Right lobe of liver (tissue), 4 donors: ENCODE results near the gene LTO1.

Experiments used
- POLR2A ChIP-seq: fragments of 450-650 bp; IDR thresholded peaks from one replicate; pipeline ENCODE4 v1.6.1; 2017; ENCODE audit warnings: antibody characterized with exemption, mild to moderate bottlenecking
- TF ChIP-seq, protein P1 (sequence below), 4 donors: fragments of 200-600 bp in 3 of 4; fragments of 450-650 bp in 1 of 4; IDR thresholded peaks; one replicate each; pipeline versions ENCODE4 v1.5.1 to v1.8.0; 2016 to 2022; ENCODE audit warnings: antibody characterized with exemption in 4 of 4, mild to moderate bottlenecking in 2 of 4
- donor health status: DM: no; HTN: no; CAD: no.
- donor health status: DM: no; HTN: no; CAD: no.
- donor health status: DM: no; HTN: yes; CAD: no.

DNA sequence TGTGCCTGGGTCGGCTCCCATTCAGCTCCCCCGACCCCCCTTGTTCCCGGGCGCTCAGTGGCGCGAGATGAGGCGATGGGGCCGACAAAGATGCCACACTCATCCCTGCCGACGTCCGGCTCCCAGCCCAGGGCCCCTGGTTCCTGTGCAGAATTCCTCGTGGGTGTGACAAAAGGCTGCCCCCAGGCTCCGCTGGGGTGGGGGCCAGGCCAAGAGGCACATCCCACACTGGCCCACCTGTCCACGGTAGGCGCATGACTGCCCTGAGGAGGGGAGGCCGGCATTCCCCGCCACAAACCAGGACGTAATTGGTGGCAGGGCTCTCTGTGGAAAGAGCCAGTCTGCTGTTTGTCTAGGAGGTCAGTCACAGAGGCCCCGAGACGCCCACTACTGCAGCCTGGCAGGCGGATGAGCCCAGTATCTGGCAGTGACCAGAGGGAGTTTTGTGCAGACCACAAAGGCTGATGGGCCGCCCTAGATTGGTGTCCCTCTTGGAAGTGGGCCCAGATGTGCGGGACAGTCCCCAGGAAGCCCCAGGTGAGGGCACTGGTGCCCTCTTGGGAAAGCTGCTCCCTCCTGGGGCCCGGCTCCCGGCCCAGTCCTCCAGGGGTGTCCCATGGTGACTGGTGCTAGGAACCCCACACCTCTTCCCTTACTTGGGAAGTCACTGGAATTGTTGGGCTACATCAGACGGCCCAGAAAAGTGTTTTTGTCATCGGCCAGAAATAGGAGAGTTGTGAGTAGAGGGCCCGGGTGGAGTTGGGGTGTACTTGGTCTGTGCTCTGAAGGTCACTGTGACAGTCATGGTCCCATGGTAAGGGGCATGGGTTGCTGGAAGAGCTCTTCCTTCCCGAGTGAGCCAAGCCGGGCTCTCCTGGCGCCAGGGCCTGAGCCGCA, 28.4 kb downstream of the LTO1 start:
- TF ChIP-seq, protein P1, sequence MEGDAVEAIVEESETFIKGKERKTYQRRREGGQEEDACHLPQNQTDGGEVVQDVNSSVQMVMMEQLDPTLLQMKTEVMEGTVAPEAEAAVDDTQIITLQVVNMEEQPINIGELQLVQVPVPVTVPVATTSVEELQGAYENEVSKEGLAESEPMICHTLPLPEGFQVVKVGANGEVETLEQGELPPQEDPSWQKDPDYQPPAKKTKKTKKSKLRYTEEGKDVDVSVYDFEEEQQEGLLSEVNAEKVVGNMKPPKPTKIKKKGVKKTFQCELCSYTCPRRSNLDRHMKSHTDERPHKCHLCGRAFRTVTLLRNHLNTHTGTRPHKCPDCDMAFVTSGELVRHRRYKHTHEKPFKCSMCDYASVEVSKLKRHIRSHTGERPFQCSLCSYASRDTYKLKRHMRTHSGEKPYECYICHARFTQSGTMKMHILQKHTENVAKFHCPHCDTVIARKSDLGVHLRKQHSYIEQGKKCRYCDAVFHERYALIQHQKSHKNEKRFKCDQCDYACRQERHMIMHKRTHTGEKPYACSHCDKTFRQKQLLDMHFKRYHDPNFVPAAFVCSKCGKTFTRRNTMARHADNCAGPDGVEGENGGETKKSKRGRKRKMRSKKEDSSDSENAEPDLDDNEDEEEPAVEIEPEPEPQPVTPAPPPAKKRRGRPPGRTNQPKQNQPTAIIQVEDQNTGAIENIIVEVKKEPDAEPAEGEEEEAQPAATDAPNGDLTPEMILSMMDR (IDR thresholded peaks at IDR 0.05) = no peak
- TF ChIP-seq POLR2A = no peak
